K562 (cell line): ENCODE measurements around the gene NELFA. TPM values are rescaled to one million over a fixed set of nuclear protein-coding genes. Genes with fewer than 3 reads are reported as not detected.

Experiments
- ATAC-seq: fragments of 200-7000 bp; cut with Tn5 transposase; 3 replicates; pipeline ENCODE4 v1.9.1; 2020; ENCODE audit warnings: moderate library complexity
- BruUV-seq: library from RNA; stranded (reverse); fragments of 400-500 nt; replicated peaks from 2 replicates; lab custom pipeline; 2021; lab: Mats Ljungman, UMichigan
- CTCF ChIA-PET: fragments of 300-600 bp; formaldehyde crosslinking; extraction: SDS; loops from one replicate; lab custom pipeline; 2021; ENCODE audit warnings: low intra/inter-chr PET ratio; lab: Yijun Ruan, JAX
- POLR2A ChIA-PET: fragments of 300-600, 350-650 bp; sonication (Branson Sonifier 250); formaldehyde crosslinking; extraction: SDS; loops from one replicate; lab custom pipeline; 2021; ENCODE audit warnings: antibody characterized with exemption, inconsistent platforms; lab: Yijun Ruan, JAX
- DNase-seq, 4 experiments: peaks; one replicate each; pipeline versions ENCODE4 v3.0.0 to v3.0.0-alpha.2; 2011 to 2018; ENCODE audit warnings: low spot score in 3 of 4, mixed read lengths in 3 of 4; ENCODE audit errors: extremely low read depth in 1 of 4
- FAIRE-seq: peaks from 2 replicates; lab custom pipeline; 2011; peaks lifted over from hg19 to GRCh38; lab: Jason Lieb, UNC
- H2AFZ ChIP-seq: 2 replicates; pipeline ENCODE4 v1.6.0; 2011; ENCODE audit warnings: low read depth, low read length, control low read depth, inconsistent platforms
- H3K27ac ChIP-seq: fragments of 200-600 bp; 3 replicates; pipeline ENCODE4 v1.8.0; 2011; ENCODE audit warnings: low read depth, mild to moderate bottlenecking, control low read depth, inconsistent platforms, low read length, moderate library complexity, mixed read lengths; ENCODE audit errors: extremely low read depth
- H3K27me3 ChIP-seq, 2 experiments: fragments of 300-600 bp in 1 of 2; 2 replicates in 1 of 2; 3 replicates in 1 of 2; pipeline versions ENCODE4 v1.6.0 to v1.8.0; 2011; ENCODE audit warnings: inconsistent platforms in 2 of 2, low read length in 2 of 2, mild to moderate bottlenecking in 1 of 2, mixed read lengths in 1 of 2, moderate library complexity in 1 of 2; ENCODE audit not compliant: control insufficient read depth in 2 of 2, insufficient read depth in 2 of 2
- H3K36me3 ChIP-seq: fragments of 300-600 bp; 3 replicates; pipeline ENCODE4 v1.8.0; 2011; ENCODE audit warnings: mild to moderate bottlenecking, low read length, inconsistent platforms; ENCODE audit not compliant: control insufficient read depth, insufficient read depth
- H3K4me1 ChIP-seq, 2 experiments: fragments of 200-600 bp in 1 of 2; replicated peaks in 1 of 2; 2 replicates in 1 of 2; 3 replicates in 1 of 2; pipeline versions ENCODE4 v1.5.1 to v1.8.0; 2011; ENCODE audit warnings: inconsistent platforms in 2 of 2, low read length in 2 of 2, mild to moderate bottlenecking in 1 of 2, mixed read lengths in 1 of 2, moderate library complexity in 1 of 2; ENCODE audit not compliant: control insufficient read depth in 2 of 2, insufficient read depth in 2 of 2
- H3K4me2 ChIP-seq: 2 replicates; pipeline ENCODE4 v1.6.1; 2011; ENCODE audit warnings: low read length, control low read depth, inconsistent platforms, mixed read lengths; ENCODE audit not compliant: insufficient read depth
- H3K4me3 ChIP-seq: fragments of 200-600 bp; sonication (generic), shearing (Covaris generic); 2 replicates; pipeline ENCODE4 v1.5.1; 2016; ENCODE audit warnings: control low read depth, inconsistent platforms
- H3K79me2 ChIP-seq: fragments of 200-600 bp; 3 replicates; pipeline ENCODE4 v1.8.0; 2011; ENCODE audit warnings: low read length, inconsistent platforms; ENCODE audit not compliant: control insufficient read depth, insufficient read depth
- H3K9ac ChIP-seq, 2 experiments: 2 replicates each; pipeline versions ENCODE4 v1.6.0 to v1.6.1; 2011; ENCODE audit warnings: low read depth in 2 of 2, low read length in 2 of 2, control low read depth in 1 of 2, inconsistent platforms in 1 of 2, mild to moderate bottlenecking in 1 of 2, mixed read lengths in 1 of 2; ENCODE audit not compliant: insufficient read depth in 1 of 2
- H3K9me1 ChIP-seq: one replicate; pipeline ENCODE4 v1.6.0; 2011; ENCODE audit warnings: inconsistent platforms, mild to moderate bottlenecking, low read length, moderate library complexity; ENCODE audit not compliant: control insufficient read depth, insufficient read depth
- H3K9me3 ChIP-seq: replicated peaks from 2 replicates; pipeline ENCODE4 v1.5.1; 2011; ENCODE audit warnings: low read depth, low read length, inconsistent platforms; ENCODE audit not compliant: control insufficient read depth, insufficient read depth
- H4K20me1 ChIP-seq: replicated peaks from 2 replicates; pipeline ENCODE4 v1.6.1; 2011; ENCODE audit warnings: low read length, inconsistent platforms, mixed read lengths; ENCODE audit not compliant: control insufficient read depth, insufficient read depth
- HDGF ChIP-seq: fragments of 450-650 bp; IDR thresholded peaks from 2 replicates; pipeline ENCODE4 v1.6.1; 2016
- PCBP1 ChIP-seq: fragments of 200-400 bp; formaldehyde crosslinking; IDR thresholded peaks from 2 replicates; pipeline ENCODE4 v1.6.1; 2018; ENCODE audit warnings: mild to moderate bottlenecking, low read depth, low read length; ENCODE audit not compliant: poor library complexity, severe bottlenecking
- POLR2A ChIP-seq: fragments of 450-650 bp; conservative IDR thresholded peaks from 2 replicates; pipeline ENCODE4 v1.6.1; 2016
- POLR2B ChIP-seq: fragments of 450-650 bp; IDR thresholded peaks from 2 replicates; pipeline ENCODE4 v1.6.1; 2018; ENCODE audit warnings: low read depth; ENCODE audit not compliant: partially characterized antibody
- RAD21 ChIP-seq, 2 experiments: fragments of 250-450 bp in 1 of 2; fragments of 450-650 bp in 1 of 2; sonication (Bioruptor Pico) in 1 of 2; formaldehyde crosslinking in 1 of 2; IDR thresholded peaks in 1 of 2; conservative IDR thresholded peaks in 1 of 2; 2 replicates each; pipeline versions ENCODE4 v1.4.0 to v1.8.0; 2020 to 2022; ENCODE audit warnings: mild to moderate bottlenecking in 2 of 2, moderate library complexity in 1 of 2
- SREBF1 ChIP-seq: fragments of 150-350 bp; IDR thresholded peaks from 2 replicates; pipeline ENCODE4 v1.6.1; 2014; ENCODE audit warnings: antibody characterized with exemption, low read depth, low read length, borderline replicate concordance
- TEAD1 ChIP-seq, 2 experiments: fragments of 450-650 bp in 1 of 2; sonication (generic) in 1 of 2; formaldehyde crosslinking; IDR thresholded peaks; 2 replicates each; pipeline versions ENCODE4 v1.4.0 to v1.8.0; 2020 to 2022; ENCODE audit warnings: mild to moderate bottlenecking in 2 of 2, missing genetic modification reagents in 1 of 2
- ZKSCAN8 ChIP-seq: fragments of 200-800 bp; sonication (Bioruptor generic); IDR thresholded peaks from 2 replicates; pipeline ENCODE4 v1.6.1; 2016; ENCODE audit warnings: missing genetic modification characterization, missing compliant biosample characterization
- WGBS: fragments of 100-300 bp; shearing (Covaris generic); methylation state at CpG from one replicate; pipeline ENCODE4 v1.1.6; 2016; ENCODE audit warnings: low coverage, mixed read lengths; ENCODE audit not compliant: insufficient coverage; ENCODE audit errors: missing lambda C conversion rate; 5-methylcytosine and 5-hydroxymethylcytosine counted together
- in situ Hi-C: fragments of 300-500 bp; cut with MboI; formaldehyde crosslinking; loops from 4 replicates; pipeline ENCODE4 v1.15.0; 2018; ENCODE audit warnings: inconsistent platforms, mixed read lengths
- intact Hi-C: fragments of 100-400 bp; cut with micrococcal nuclease; formaldehyde crosslinking; loops from 2 replicates; pipeline ENCODE4 v1.14.2; 2022
- polyA plus RNA-seq, 8 experiments: library from polyadenylated mRNA; depleted of rRNA in 4 of 8; stranded (reverse) in 5 of 8; unstranded in 3 of 8; fragments of >200 nt; fragmentation: Nextera tagmentation in 2 of 8; fragmentation: Illumina TruSeq in 1 of 8; extraction: Ambion mirVana in 2 of 8; extraction: Trizol in 1 of 8; gene quantifications; 2 replicates each; pipeline versions ENCODE4 v1.2.1 to v1.2.3, GENCODE V29; 2011 to 2014; ENCODE audit warnings: inconsistent platforms in 1 of 8, missing spikeins in 1 of 8
- total RNA-seq, 7 experiments: library from RNA; depleted of rRNA in 6 of 7; stranded (reverse); fragments of >200 nt in 6 of 7; fragmentation: Illumina TruSeq in 2 of 7; extraction: Trizol in 2 of 7; gene quantifications; 2 replicates each; pipeline versions ENCODE4 v1.2.1 to v1.2.3, GENCODE V29; 2011 to 2021; ENCODE audit warnings: low replicate concordance in 1 of 7
- TF ChIP-seq, protein P1 (sequence below): fragments of 450-650 bp; IDR thresholded peaks from 2 replicates; pipeline ENCODE4 v1.7.0; 2016; ENCODE audit warnings: borderline replicate concordance
- TF ChIP-seq, protein P2 (sequence below), 2 experiments: IDR thresholded peaks in 1 of 2; conservative IDR thresholded peaks in 1 of 2; 2 replicates each; pipeline ENCODE4 v1.6.1; 2016; ENCODE audit warnings: low read depth in 2 of 2, mild to moderate bottlenecking in 1 of 2, missing compliant biosample characterization in 1 of 2, missing genetic modification characterization in 1 of 2, moderate library complexity in 1 of 2
- TF ChIP-seq, protein P3 (sequence below): fragments of 250-450 bp; sonication (Bioruptor Pico); IDR thresholded peaks from 2 replicates; pipeline ENCODE4 v1.9.0; 2021; ENCODE audit warnings: mild to moderate bottlenecking, inconsistent platforms
- TF ChIP-seq, protein P4 (sequence below): fragments of 450-650 bp; IDR thresholded peaks from 2 replicates; pipeline ENCODE4 v1.6.1; 2016; ENCODE audit warnings: borderline replicate concordance

Gene NELFA
- total and polyA plus RNA-seq, 9 of the 15 experiments (the other 6 are each of a cell fraction or from before 2014, with no cell fraction given): 0.76 to 59.6 (median 14.8) TPM

DNA sequence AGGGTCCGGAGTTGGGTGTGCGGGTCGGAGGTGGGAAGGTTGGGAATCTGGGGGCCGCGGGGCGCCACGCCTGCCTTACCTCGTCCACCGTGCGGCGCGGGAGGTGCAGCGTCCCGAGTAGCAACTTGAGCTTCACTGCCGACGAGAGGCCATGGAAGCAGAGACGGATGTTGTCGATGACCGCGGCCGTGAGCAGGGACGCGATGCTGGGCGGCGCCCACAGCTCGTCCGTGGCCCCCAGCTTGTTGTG, 178 bp downstream of the NELFA start:
- no peak for DNase-seq
- under 1% methylated on average over 24 of the region's 27 CpGs for WGBS
- peak; percentile 55 for ATAC-seq
- ChIA-PET CTCF (no interaction called here), POLR2A (interaction anchor here (0.5 to 1.8 kb wide), 7 partner anchors 8 to 795 kb away, joined by 3 to 6 read pairs (median 3); no protein-coding TSS in a partner anchor)
- Histone ChIP-seq H3K9me1 (no peaks in the 10 kb centered on the region), H3K79me2 (peaks cover 51% of the 10 kb centered on the region), H3K36me3 (peaks cover 35% of the 10 kb centered on the region), H3K4me2 (peak overlapping the region; percentile 100), H2AFZ (peak overlapping the region; percentile 100), H3K27ac (peak overlapping the region; percentile 98), H3K9ac (peak overlapping the region; percentile 94 to 100), H3K4me1 (peaks cover 15 to 30% of the 10 kb centered on the region in 2 experiments; a peak in 4 of 5 replicates), H3K9me3 (no peaks in the 10 kb centered on the region), H3K4me3 (peak overlapping the region; percentile 89), H3K27me3 (no peaks in the 10 kb centered on the region), H4K20me1 (peaks cover 22% of the 10 kb centered on the region)
- FAIRE-seq: peak; percentile 11
- in situ Hi-C loops (no loop called here), intact Hi-C loops (loop anchor here (5.0 kb wide), 1 partner anchor 34 kb away; a partner anchor contains a TSS)
- no TSS peak for BruUV-seq
- TF ChIP-seq SREBF1: no peak
- peak; percentile 81 for TF ChIP-seq PCBP1
- TF ChIP-seq RAD21 (CRISPR knock-in tag; conservative IDR thresholded peaks at IDR 0.05 in 1 of 2, IDR thresholded peaks at IDR 0.05 in 1 of 2): peak in 1 of 2 experiments; percentile 21; a peak in 1 of 4 replicates
- no peak for TF ChIP-seq ZKSCAN8 (CRISPR knock-in tag)
- TF ChIP-seq HDGF: no peak
- TF ChIP-seq POLR2A: peak; percentile 89; the same call in 1 of the 2 replicates
- TF ChIP-seq, protein P1, sequence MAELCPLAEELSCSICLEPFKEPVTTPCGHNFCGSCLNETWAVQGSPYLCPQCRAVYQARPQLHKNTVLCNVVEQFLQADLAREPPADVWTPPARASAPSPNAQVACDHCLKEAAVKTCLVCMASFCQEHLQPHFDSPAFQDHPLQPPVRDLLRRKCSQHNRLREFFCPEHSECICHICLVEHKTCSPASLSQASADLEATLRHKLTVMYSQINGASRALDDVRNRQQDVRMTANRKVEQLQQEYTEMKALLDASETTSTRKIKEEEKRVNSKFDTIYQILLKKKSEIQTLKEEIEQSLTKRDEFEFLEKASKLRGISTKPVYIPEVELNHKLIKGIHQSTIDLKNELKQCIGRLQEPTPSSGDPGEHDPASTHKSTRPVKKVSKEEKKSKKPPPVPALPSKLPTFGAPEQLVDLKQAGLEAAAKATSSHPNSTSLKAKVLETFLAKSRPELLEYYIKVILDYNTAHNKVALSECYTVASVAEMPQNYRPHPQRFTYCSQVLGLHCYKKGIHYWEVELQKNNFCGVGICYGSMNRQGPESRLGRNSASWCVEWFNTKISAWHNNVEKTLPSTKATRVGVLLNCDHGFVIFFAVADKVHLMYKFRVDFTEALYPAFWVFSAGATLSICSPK: no peak
- TF ChIP-seq POLR2B: peak; percentile 58
- TF ChIP-seq, protein P2, sequence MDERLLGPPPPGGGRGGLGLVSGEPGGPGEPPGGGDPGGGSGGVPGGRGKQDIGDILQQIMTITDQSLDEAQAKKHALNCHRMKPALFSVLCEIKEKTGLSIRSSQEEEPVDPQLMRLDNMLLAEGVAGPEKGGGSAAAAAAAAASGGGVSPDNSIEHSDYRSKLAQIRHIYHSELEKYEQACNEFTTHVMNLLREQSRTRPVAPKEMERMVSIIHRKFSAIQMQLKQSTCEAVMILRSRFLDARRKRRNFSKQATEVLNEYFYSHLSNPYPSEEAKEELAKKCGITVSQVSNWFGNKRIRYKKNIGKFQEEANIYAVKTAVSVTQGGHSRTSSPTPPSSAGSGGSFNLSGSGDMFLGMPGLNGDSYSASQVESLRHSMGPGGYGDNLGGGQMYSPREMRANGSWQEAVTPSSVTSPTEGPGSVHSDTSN (CRISPR knock-in tag; IDR thresholded peaks at IDR 0.05; ENCODE audit: low read depth): no peak
- TF ChIP-seq, protein P2 (tag; conservative IDR thresholded peaks at IDR 0.05; ENCODE audit: low read depth): no peak
- TF ChIP-seq, protein P3, sequence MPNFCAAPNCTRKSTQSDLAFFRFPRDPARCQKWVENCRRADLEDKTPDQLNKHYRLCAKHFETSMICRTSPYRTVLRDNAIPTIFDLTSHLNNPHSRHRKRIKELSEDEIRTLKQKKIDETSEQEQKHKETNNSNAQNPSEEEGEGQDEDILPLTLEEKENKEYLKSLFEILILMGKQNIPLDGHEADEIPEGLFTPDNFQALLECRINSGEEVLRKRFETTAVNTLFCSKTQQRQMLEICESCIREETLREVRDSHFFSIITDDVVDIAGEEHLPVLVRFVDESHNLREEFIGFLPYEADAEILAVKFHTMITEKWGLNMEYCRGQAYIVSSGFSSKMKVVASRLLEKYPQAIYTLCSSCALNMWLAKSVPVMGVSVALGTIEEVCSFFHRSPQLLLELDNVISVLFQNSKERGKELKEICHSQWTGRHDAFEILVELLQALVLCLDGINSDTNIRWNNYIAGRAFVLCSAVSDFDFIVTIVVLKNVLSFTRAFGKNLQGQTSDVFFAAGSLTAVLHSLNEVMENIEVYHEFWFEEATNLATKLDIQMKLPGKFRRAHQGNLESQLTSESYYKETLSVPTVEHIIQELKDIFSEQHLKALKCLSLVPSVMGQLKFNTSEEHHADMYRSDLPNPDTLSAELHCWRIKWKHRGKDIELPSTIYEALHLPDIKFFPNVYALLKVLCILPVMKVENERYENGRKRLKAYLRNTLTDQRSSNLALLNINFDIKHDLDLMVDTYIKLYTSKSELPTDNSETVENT (CRISPR knock-in tag): peak; percentile 93; the same call in 1 of the 2 replicates
- peak in 1 of 2 experiments; percentile 53; a peak in 1 of 4 replicates for TF ChIP-seq TEAD1 (CRISPR knock-in tag; IDR thresholded peaks at IDR 0.05)
- TF ChIP-seq, protein P4, sequence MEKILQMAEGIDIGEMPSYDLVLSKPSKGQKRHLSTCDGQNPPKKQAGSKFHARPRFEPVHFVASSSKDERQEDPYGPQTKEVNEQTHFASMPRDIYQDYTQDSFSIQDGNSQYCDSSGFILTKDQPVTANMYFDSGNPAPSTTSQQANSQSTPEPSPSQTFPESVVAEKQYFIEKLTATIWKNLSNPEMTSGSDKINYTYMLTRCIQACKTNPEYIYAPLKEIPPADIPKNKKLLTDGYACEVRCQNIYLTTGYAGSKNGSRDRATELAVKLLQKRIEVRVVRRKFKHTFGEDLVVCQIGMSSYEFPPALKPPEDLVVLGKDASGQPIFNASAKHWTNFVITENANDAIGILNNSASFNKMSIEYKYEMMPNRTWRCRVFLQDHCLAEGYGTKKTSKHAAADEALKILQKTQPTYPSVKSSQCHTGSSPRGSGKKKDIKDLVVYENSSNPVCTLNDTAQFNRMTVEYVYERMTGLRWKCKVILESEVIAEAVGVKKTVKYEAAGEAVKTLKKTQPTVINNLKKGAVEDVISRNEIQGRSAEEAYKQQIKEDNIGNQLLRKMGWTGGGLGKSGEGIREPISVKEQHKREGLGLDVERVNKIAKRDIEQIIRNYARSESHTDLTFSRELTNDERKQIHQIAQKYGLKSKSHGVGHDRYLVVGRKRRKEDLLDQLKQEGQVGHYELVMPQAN: peak; percentile 70
